Astrocyte (in vitro differentiated cells and primary cell): Measurements from ENCODE around the gene DUSP12.

ENCODE experiments used
- CTCF ChIP-seq: IDR thresholded peaks from 2 replicates; pipeline ENCODE4 v1.5.1; 2011; ENCODE audit warnings: low read depth, mild to moderate bottlenecking, inconsistent platforms, low read length, moderate library complexity; ENCODE audit not compliant: insufficient read depth
- EZH2 ChIP-seq: IDR thresholded peaks from 2 replicates; pipeline ENCODE4 v1.6.1; 2012; ENCODE audit warnings: mild to moderate bottlenecking, low read length, inconsistent platforms; ENCODE audit not compliant: insufficient read depth

GRCh38 chr1:161706113-161706481 is 43.5 kb upstream of the DUSP12 start:
- no peak for TF ChIP-seq CTCF
- no peak for TF ChIP-seq EZH2
